Activated CD4-positive, CD25-positive, alpha-beta regulatory T cell treated with anti-CD3 and anti-CD28 coated beads, Interleukin-2, amount 50 U/mL, for 24 hours (primary cell): ENCODE results near the gene SLC4A2.
"Not testable (repeated sequence)": the region's sequence is repeated elsewhere in the genome, so short reads cannot be mapped to it uniquely, and the experiment has no call there.

Experiments used
- ATAC-seq, 2 donors: fragments of 150-1000 bp; cut with Tn5 transposase; one replicate each; pipeline ENCODE4 v1.10.0; 2021; ENCODE audit warnings: mild to moderate bottlenecking in 1 of 2, moderate library complexity in 1 of 2

Gene SLC4A2

DNA sequence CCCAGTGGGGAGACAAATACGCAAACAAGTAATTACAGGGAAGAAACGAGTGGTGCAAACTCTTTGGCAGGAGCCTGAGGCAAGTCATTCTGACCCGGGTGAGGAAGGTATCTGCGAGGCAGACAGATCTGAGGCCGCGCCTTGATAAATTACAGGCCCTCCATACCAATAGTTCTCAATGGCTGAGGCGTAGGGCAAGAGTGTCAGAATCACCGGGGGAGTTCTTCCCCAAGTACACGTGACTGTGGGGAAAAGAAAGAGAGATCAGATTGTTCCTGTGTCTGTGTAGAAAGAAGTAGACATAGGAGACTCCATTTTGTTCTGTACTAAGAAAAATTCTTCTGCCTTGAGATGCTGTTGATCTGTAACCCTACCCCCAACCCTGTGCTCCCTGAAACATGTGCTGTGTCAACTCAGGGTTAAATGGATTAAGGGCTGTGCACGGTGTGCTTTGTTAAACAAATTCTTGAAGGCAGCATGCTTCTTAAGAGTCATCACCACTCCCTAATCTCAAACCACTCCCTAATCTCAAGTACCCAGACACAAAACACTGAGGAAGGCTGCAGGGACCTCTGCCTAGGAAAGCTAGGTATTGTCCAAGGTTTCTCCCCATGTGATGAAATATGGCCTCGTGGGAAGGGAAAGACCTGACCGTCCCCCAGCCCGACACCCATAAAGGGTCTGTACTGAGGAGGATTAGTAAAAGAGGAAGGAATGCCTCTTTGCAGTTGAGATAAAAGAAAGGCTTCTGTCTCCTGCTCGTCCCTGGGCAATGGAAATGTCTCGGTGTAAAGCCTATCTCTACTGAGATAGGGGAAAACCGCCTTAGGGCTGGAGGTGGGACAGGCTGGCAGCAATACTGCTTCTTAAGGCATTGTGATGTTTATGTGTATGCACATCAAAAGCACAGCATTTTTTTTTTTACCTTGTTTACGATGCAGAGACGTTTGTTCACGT lies 32.3 kb upstream of the SLC4A2 start:
- ATAC-seq, result not testable (repeated sequence)

DNA sequence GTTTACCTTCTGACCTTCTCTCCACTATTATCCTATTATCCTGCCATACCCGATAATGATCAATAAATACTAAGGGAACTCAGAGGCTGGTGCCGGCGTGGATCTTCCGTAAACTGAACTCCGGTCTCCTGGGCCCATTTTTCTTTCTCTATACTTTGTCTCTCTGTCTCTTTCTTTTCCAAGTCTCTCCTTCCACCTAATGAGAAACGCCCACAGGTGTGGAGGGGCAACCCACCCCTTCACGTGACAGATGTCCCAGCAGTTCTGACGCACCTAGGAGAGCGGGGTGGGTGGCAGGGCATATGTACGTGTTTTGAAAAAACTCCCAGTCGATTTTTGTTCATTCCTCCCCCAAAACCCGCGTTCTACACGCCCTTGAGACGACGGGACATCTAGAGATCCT lies 31.7 kb upstream of the SLC4A2 start:
- peak in 1 of 2 donors; percentile 2 for ATAC-seq

DNA sequence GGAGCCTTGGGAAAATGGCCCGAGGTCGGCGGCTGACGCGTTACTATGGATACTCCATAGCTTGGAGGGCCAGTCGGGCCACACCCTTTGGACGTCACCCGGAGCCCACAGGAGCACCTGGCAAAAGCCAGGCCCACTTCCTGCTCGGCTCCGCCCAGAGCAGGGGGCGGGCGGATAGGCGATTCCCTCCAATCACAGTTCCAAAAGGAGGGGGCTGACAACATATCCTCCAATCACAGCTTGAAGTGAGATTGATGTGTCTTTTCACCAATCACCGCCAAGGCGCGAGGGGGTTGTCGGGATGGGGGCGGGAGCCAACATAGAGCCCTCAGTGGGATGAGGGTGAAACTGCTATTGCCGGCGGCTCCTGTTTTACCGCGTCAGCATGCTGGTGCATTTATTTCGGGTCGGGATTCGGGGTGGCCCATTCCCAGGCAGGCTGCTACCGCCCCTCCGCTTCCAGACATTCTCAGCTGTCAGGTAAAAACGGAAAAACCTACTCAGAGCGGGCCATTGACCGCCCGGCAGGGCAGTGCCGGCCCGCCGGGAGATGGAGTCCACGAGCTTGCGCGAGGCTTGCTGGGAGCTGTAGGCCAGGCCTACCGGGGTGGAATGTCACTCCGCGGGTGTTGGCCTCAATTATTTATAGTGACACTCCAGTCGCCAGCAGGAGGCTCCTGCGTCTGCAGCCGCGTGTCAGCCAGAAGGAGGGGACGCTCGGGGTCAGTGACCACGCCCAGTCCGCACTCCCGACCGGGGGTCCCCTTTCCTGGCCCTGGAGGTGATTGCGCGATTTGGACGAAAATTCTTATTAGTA lies 31.1 kb upstream of the SLC4A2 start, which contains the start of gene ABCB8:
Gene ABCB8, plus strand, starts transcription at position 320 of the 817 bp plus-strand sequence. Its CDS starts 66 bp downstream, at position 386.
- peak; percentile 94 to 95 for ATAC-seq

DNA sequence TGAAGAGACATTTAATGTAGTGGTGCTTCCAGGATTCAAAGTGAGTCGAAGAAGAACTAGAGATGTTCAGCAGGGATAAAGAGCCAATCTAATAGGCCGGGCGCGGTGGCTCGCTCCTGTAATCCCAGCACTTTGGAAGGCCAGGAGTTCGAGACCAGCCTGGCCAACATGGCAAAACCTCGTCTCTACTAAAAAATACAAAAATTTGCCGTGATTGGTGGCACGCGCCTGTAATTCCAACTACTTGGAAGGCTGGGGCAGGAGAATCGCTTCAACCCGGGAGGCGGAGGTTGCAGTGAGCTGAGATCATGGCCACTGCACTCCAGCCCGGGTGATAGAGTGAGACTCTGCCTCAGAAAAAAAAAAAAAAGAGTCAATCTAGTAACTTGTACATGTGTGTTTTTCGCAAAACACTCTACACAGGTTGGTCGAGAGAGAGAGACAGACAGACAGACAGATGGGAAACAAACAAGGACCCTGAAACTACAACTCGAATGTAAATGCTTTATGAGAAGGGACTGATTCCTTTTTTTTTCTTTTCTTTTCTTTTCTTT lies 30.4 kb upstream of the SLC4A2 start:
- no peak for ATAC-seq

DNA sequence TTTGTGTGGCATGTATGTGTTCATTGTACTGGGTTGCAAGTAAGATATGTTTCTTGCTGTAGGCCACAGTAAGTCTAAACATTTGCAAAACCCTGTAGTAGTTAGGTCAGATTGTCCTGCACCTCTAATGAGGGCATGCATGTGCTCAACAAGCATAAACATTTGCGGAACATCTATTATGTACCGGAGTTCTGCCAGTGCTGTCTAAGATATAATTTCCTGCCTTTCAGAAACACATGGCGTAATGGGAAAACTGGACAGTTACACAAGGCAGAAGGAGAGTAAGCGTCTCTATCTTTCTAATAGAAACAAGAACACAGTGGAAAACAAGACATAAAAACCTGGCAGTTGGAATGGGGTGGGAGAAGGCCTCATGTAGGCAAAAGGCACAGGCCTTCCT lies 28.4 kb upstream of the SLC4A2 start:
- no peak for ATAC-seq

DNA sequence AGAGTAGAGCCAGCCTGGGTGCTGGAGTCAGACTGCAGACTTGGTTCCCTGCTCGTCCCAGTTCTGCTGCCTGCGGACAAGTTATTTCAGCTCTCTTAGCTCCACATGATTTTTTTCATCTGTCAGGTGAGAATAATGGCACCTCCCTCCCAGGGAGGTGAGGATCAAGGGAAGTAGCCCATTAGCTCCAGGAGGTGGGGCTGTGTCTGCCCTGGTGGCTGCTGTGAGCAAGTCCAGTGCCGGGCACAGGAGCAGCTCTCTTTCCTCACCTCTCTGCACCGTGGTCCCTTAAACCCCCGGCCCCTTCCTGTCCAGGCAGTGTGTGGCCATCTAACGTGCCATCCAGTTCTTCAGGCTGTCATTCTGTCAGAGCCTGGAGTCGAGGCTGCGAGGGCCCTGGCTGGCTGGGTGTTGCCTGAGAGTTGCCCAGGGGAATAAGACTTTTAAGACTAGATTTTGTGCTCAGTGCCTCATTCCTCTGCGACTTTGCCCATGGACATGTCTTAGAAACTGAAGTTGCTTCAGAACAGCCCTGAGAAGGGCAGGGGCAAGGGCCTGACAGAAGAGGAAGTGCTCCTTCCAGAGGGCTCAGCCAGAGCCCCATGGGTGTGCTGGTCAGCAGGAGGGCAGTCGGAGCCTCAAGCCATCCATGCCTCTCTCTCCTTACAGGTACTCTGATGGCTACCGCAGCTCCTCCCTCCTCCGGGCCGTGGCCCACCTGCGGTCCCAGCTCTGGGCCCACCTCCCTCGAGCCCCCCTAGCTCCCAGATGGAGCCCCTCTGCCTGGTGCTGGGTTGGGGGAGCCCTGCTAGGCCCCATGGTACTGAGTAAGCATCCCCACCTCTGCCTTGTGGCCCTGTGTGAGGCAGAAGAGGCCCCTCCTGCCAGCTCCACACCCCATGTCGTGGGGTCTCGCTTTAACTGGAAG lies 26.2 kb upstream of the SLC4A2 start:
- no peak for ATAC-seq

DNA sequence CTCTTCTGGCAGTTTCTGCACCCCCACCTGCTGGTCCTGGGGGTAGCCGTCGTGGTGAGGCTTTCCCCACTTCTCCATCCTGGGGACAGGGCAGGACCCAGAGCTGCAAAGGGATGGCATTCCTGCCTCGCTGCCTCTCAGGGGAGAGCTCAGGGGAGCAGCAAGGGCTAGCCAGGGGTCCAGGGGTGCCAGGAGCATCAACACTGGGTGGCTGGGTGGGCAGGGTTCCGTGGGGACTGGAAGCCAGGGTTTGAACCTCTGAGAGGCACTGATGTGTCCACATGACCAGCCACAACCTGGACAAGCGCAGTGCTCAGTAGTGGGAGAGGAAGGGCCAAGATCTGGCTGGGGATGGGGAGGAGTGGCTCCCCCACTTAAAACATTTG lies 25.5 kb upstream of the SLC4A2 start:
- no peak for ATAC-seq

DNA sequence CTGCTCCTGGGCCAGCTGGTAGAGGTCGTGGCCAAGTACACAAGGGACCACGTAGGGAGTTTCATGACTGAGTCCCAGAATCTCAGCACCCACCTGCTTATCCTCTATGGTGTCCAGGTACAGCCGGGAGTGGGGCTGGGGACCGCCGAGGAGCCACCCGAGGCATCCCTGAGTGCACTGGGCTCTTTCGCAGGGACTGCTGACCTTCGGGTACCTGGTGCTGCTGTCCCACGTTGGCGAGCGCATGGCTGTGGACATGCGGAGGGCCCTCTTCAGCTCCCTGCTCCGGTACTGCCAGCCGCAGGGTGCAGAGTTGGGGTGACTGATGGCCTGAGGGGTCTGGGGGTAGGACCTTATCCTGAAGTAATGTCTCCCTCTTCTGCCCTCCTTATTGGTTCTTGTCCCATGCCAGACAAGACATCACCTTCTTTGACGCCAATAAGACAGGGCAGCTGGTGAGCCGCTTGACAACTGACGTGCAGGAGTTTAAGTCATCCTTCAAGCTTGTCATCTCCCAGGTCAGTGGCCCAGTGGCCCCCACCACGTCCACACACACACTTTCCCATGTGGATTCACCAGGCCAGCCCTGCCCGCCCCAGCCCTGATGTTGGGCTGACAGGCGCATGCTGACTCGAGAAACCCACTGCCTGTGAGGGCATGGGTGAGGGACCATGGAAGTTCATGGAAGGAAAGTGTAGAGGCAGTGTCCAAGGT lies 24.9 kb upstream of the SLC4A2 start:
- no peak for ATAC-seq

DNA sequence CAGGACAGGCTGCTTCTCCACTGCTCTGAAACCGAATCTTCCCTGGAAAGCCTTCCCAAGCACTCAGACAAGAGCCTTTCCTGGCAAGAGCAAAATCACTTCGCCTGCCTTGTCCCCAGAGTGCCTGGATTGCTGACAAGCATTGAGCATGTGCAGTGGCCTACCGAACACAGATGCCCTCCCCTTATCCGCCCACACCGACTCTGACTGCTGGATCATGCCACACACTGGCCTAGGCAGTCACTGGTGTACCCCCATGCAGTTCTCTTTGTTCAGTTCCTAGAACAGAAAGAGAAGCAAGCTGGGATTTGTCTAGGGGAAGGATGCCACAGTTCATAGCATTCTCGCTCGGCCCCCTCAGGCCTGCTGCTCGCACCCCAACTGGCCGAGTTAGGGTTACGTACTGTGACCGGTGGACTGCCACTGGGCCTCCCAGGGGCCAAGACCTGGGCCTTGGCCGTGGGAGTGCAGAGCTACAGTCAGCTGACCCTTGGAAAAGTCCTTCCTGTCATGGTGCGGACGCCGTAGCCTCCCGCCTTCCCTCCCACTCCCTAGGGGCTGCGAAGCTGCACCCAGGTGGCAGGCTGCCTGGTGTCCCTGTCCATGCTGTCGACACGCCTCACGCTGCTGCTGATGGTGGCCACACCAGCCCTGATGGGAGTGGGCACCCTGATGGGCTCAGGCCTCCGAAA lies 24.2 kb upstream of the SLC4A2 start:
- no peak for ATAC-seq

DNA sequence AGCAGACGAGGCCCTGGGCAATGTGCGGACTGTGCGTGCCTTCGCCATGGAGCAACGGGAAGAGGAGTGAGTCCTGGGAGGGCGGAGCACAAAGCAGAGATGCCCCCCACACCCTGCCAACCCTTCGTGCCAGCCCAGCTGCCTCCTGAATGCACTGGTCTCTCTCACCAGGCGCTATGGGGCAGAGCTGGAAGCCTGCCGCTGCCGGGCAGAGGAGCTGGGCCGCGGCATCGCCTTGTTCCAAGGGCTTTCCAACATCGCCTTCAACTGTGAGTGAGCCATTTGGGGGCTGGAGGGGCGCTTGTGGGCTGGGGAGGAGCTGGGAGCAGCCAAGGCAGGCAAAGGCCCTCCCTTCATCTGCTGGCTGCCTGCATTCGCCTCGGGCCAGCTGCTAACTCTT lies 23.5 kb upstream of the SLC4A2 start:
- ATAC-seq, result no peak

DNA sequence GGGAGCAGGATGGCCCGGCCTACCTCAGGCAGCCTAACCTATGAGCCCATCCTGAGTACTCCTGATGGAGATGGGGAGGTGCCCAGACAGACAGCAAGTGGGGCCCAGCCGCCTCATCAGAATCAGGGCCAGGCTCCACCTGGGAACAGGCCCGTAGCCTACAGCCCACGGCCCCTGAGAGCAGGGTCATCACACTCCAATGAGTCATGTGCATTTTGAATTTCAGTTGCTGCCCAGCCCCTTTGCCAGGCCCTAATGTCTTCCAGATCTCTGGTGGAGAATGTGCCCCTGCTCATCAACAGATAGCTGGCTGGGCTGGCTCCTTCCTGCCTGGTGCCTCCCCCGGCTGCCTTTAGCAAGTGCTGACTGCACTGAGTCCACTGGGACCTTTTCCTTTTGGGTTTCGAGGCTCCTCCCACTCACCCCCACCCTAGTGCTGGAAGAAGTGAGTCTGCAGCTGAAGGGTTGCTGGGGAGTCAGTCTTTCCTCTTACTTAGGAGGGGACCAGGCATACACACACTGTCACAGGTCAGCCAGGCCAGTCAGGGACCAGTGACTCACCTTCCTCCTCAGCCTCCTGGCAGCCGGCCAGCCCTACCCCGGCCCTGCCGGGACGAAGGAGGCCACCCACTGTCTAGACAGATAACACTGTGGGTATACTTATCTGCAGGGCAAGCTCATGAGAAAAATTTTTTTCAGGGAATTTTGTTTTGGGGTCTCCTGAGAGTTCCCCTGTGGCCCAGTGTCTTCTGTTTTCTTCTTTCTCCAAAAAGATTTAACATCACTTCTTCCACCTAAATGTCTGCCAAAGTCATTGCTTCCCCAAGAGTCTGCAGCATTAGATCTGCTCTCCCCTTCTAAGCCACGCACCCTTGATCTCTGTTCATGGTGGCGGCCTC lies 20.2 kb upstream of the SLC4A2 start:
- peak; percentile 94 to 96 for ATAC-seq

DNA sequence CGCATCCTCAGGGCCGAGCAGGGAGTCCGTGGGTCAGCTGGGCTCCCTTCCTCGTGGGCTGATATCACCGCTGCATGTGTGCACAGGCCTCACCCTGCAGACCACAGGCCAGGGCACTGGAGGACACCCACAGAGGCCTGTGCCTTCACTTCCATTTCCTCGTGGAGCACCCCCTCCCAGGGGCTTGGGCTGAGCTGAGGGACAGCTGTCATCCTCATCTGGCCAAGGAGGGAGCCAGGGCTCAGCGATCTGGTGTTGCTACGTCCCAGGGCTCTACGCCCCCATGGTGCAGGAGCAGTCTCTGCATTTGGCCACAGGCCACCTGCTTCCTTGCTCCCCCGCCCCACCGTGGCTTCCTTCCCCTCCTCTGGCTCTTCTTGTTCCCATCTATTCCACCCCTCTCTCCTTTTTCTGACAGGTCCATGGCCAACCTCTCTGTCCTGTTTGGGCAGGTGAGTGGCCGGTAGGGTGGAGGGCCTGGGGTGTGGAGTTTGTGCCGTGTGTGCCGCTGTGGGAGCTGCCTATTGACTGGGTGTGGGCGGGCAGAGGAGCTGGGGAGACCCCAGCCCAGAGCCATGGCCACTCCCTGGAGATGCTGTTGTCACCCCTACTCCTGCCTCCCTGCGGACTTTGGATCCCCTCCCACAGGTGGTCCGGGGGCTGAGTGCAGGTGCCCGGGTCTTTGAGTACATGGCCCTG lies 19.4 kb upstream of the SLC4A2 start:
- no peak for ATAC-seq

DNA sequence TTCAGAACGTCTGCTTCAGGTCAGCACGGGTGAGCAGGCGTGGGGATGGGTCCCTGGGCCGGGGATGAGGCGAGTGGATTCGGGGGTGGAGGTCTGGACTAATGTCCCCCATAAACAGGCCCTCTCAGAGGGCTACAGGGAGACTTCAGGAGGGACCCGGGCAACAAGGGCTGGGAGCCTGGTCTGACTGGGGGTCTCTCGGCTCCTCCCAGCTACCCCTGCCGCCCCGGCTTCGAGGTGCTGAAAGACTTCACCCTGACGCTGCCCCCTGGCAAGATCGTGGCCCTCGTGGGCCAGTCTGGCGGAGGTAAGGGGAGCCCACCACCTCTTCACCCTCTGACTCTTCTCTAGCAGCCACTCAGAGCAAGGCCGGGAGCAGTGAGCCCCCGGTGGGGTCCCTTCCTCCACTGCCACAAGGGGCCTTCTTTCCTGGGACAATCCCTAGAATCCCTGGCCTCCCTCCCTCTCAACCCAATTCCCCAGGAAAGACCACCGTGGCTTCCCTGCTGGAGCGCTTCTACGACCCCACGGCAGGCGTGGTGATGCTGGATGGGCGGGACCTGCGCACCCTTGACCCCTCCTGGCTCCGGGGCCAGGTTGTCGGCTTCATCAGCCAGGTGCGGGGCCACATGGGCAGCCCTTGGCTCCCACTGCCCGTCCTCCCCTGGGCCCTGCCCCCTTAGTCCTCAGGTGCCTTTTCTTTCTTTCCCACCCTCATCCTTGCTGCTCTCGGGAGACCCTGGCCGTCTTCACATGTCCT lies 18.6 kb upstream of the SLC4A2 start:
- ATAC-seq, result no peak

DNA sequence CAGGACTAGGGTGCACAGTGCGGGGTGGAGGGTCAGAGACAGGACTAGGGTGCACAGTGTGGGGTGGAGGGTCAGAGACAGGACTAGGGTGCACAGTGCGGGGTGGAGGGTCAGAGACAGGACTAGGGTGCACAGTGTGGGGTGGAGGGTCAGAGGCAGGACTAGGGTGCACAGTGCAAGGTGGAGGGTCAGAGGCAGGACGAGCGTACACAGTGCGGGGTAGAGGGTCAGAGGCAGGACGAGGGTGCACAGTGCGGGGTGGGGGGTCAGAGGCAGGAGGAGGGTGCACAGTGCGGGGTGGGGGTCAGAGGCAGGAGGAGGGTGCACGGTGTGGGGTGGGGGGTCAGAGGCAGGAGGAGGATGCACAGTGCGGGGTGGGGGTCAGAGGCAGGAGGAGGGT lies 15.9 kb upstream of the SLC4A2 start:
- ATAC-seq, result not testable (repeated sequence)

DNA sequence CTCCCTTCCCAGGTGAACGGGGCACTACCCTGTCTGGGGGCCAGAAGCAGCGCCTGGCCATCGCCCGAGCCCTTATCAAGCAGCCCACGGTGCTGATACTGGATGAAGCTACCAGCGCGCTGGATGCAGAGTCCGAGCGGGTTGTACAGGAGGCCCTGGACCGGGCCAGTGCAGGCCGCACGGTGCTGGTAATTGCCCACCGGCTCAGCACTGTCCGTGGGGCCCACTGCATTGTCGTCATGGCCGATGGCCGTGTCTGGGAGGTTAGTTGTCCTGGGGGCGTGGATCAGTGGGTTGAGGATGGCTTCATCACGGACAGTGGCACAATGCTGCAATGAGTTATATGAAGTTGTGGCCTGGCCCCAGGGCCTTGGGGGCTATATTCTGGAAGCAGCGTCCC lies 15.4 kb upstream of the SLC4A2 start:
- ATAC-seq, result no peak

DNA sequence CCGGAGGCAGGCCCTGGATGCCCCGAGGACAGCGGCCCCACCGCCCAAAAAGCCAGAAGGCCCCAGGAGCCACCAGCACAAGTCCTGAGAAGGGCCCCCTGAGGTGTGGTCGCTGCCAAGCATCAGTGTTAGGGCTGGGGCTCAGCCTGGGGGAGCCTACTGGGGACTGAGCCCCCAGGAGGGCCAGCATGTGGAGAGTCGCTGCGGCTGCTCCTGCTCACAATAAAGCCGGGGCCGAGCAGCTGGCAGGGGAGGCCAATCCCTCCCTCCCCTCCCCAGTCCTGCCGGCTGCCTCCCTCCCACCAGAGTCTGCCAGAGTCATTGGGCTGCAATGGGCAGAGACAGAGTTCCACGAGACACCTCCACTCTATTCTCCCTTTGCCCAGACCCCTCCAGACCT lies 14.1 kb upstream of the SLC4A2 start:
- ATAC-seq, result no peak

DNA sequence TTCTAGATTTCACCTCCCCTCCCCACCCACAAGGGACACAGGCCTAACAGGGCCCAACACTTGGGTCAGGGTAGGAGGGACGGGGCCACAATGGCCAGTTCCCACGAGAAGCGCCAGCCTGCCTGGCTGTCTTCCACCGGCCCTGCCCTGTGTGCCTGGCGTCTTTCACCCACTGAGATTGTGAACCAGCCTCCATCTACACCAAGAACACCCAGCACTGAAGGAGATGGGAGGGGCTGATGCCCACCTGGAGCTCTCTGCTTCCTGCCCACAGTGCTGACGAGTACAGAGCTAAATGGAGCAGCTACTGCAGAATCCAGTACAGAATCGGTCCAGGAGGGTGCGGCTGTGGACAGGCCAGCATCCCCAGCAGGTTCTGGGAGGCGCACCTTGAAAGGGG lies 13.4 kb upstream of the SLC4A2 start:
- ATAC-seq, result no peak
